AG04450 (cell line): ENCODE measurements around the gene PTGIR. TPM values are rescaled to one million over a fixed set of nuclear protein-coding genes. Genes with fewer than 3 reads are reported as not detected.

Experiments used
- CTCF ChIA-PET: fragments of 300-600, 350-600 bp; formaldehyde crosslinking; extraction: SDS; loops from one replicate; lab custom pipeline; 2022; ENCODE audit warnings: antibody characterized with exemption, inconsistent platforms; lab: Charles Lee
- POLR2A ChIA-PET: fragments of 350-600 bp; formaldehyde crosslinking; extraction: SDS; loops from one replicate; lab custom pipeline; 2021; ENCODE audit warnings: antibody characterized with exemption, inconsistent platforms; lab: Yijun Ruan, JAX
- DNase-seq: peaks from one replicate; pipeline ENCODE4 v3.0.0-alpha.2; 2011; ENCODE audit warnings: low read depth, low spot score
- H3K27ac ChIP-seq: one replicate; pipeline ENCODE4 v1.5.1; 2012; ENCODE audit warnings: low read depth, low read length, control low read depth
- H3K27me3 ChIP-seq: one replicate; pipeline ENCODE4 v1.6.0; 2012; ENCODE audit warnings: low read length; ENCODE audit not compliant: control insufficient read depth, insufficient read depth
- H3K4me3 ChIP-seq: 2 replicates; pipeline ENCODE4 v1.5.1; 2011; ENCODE audit warnings: mild to moderate bottlenecking, low read depth, low read length, control low read depth
- H3K9me3 ChIP-seq: 2 replicates; pipeline ENCODE4 v1.5.1; 2012; ENCODE audit warnings: low read length; ENCODE audit not compliant: control insufficient read depth, insufficient read depth
- polyA plus RNA-seq: library from polyadenylated mRNA; depleted of rRNA; stranded (reverse); fragments of >200 nt; gene quantifications from 2 replicates; pipeline ENCODE4 v1.2.3, GENCODE V29; 2011
- TF ChIP-seq, protein P1 (sequence below): IDR thresholded peaks from 2 replicates; pipeline ENCODE4 v1.5.1; 2011; ENCODE audit warnings: low read depth, low read length, control low read depth, inconsistent platforms

PTGIR gene
- polyA plus RNA-seq, 1 experiment, result 2.4 TPM

GRCh38 chr19:46661735-46662592, 37.1 kb upstream of the PTGIR start:
- ChIA-PET POLR2A (interaction anchor here (0.5 to 2.2 kb wide), 9 partner anchors 31 to 132 kb away, joined by 3 to 11 read pairs (median 4); partner anchors contain the start of genes CALM3 and PTGIR), CTCF (interaction anchor here (0.5 to 7.5 kb wide), 32 partner anchors 9 to 678 kb away, joined by 3 to 296 read pairs (median 5); partner anchors contain the start of genes CALM3, GNG8 and PTGIR)
- Histone ChIP-seq H3K9me3 (no peaks in the 10 kb centered on the region), H3K27ac (peak overlapping the region; percentile 65), H3K27me3 (no peaks in the 10 kb centered on the region), H3K4me3 (peak overlapping the region; percentile 55)
- DNase-seq, result peak; percentile 77
- TF ChIP-seq, protein P1, sequence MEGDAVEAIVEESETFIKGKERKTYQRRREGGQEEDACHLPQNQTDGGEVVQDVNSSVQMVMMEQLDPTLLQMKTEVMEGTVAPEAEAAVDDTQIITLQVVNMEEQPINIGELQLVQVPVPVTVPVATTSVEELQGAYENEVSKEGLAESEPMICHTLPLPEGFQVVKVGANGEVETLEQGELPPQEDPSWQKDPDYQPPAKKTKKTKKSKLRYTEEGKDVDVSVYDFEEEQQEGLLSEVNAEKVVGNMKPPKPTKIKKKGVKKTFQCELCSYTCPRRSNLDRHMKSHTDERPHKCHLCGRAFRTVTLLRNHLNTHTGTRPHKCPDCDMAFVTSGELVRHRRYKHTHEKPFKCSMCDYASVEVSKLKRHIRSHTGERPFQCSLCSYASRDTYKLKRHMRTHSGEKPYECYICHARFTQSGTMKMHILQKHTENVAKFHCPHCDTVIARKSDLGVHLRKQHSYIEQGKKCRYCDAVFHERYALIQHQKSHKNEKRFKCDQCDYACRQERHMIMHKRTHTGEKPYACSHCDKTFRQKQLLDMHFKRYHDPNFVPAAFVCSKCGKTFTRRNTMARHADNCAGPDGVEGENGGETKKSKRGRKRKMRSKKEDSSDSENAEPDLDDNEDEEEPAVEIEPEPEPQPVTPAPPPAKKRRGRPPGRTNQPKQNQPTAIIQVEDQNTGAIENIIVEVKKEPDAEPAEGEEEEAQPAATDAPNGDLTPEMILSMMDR, result peak; percentile 99

- POLR2A ChIA-PET, result interaction anchor here (0.6 to 2.2 kb wide), 7 partner anchors 30 to 131 kb away, joined by 3 to 11 read pairs (median 4); partner anchors contain the start of genes CALM3 and PTGIR
- TF ChIP-seq, protein P1, result no peak
Observed at GRCh38 chr19:46661020-46661731, 36.3 kb upstream of the PTGIR start, which contains the start of gene DACT3. TSS of gene DACT3 (minus strand) at chr19:46661182. CDS start at chr19:46661064, 118 bp downstream.

DNA sequence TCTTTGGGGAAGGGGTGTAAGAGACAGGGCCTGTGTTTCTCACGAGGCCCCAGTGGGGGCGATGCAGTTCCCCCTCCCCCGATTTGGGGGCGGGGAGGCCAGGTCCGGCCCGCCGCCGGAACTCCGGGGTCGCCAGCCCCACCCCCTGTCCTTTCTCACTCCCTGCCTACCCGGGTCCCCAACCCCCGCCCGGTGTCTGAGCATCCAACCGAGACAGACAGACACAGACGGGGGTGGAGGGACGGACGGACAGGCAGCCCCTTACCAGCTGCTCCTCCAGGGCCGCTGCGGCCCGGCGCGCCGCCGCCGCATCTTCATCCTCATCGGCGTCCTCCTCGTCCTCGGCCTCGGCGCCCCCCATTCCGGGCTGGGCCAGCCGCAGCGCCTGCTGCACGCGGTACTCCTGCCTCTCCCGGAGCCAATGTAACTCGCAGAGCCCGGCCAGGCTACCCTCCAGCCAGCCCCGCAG, 35.7 kb upstream of the PTGIR start:
- CTCF ChIA-PET, result interaction anchor here (0.6 to 7.5 kb wide), 11 partner anchors 29 to 180 kb away, joined by 3 to 296 read pairs (median 5); partner anchors contain the start of gene CALM3
- TF ChIP-seq, protein P1, result no peak
- POLR2A ChIA-PET, result interaction anchor here (1.0 to 2.2 kb wide), 4 partner anchors 36 to 131 kb away, joined by 4 to 11 read pairs (median 8); partner anchors contain the start of genes CALM3 and PTGIR
- no peak overlapping the region for H3K27ac ChIP-seq
- no peaks in the 10 kb centered on the region for H3K9me3 ChIP-seq
- DNase-seq, result no peak
- peak overlapping the region; percentile 67 for H3K4me3 ChIP-seq
- H3K27me3 ChIP-seq, result no peaks in the 10 kb centered on the region

More at GRCh38 chr19:46661020-46661731, 36.3 kb upstream of the PTGIR start, which contains the start of gene DACT3:
- Histone ChIP-seq H3K27me3 (no peaks in the 10 kb centered on the region), H3K27ac (peak within 1 kb of the TSS; percentile 65), H3K4me3 (peak within 1 kb of the TSS; percentile 67), H3K9me3 (no peaks in the 10 kb centered on the region)
- DNase-seq, result peak; percentile 100
- CTCF ChIA-PET, result interaction anchor here (0.6 to 7.5 kb wide), 24 partner anchors 9 to 193 kb away, joined by 3 to 296 read pairs (median 5); partner anchors contain the start of genes CALM3, GNG8 and PTGIR

DNA sequence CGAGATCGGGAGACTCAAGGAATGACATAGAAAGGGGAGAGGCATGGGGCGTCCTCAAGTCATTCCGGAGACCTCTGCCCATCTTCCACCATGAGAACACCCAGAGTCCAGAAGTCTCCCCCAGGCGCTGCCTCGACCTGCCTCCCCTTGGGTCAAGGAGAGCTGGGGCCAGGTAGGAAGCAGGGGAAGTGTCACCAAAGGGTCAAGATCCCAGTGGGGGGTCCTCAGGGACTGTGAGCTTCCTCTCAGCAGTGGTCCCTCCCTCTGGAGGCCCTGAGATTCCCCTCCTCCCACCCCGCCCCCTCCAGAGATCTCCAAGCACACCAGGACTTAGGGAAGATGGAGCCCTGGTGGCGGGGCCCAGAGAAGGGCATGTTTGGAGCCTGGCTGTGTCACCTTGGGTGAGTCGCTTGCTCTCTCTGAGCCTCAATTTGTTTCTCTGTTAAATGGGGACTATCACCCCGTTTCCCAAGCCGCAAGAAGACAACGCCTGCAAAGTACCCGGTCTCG, 35.2 kb upstream of the PTGIR start:
- DNase-seq, result no peak
- POLR2A ChIA-PET, result no interaction called here

More for the DNA sequence above, 35.2 kb upstream of the PTGIR start:
- TF ChIP-seq, protein P1, result no peak
- Histone ChIP-seq H3K4me3 (peak overlapping the region; percentile 67), H3K27ac (no peak overlapping the region), H3K27me3 (no peaks in the 10 kb centered on the region), H3K9me3 (no peaks in the 10 kb centered on the region)
- CTCF ChIA-PET, result interaction anchor here (1.1 to 1.7 kb wide), 2 partner anchors 43 to 46 kb away, joined by 8 to 10 read pairs; no protein-coding TSS in a partner anchor
